Aorta (tissue), 5 donors: Measurements from ENCODE around the gene TSLP. TPM values are rescaled to one million over a fixed set of nuclear protein-coding genes. Genes with fewer than 3 reads are reported as not detected.

Source experiments
- ATAC-seq: fragments of 200-7000 bp; cut with Tn5 transposase; one replicate; pipeline ENCODE4 v1.9.1; 2022; ENCODE audit warnings: moderate library complexity; ENCODE audit not compliant: low FRiP score
- DNase-seq, 2 donors: peaks; one replicate each; pipeline ENCODE4 v3.0.0-alpha.2; 2020
- H3K27ac ChIP-seq, 2 donors: one replicate each; pipeline ENCODE4 v1.5.1; 2013; ENCODE audit warnings: low read length in 2 of 2, mild to moderate bottlenecking in 2 of 2, moderate library complexity in 2 of 2, control low read depth in 1 of 2, inconsistent platforms in 1 of 2, low read depth in 1 of 2
- H3K27me3 ChIP-seq, 2 donors: one replicate each; pipeline ENCODE4 v1.6.1; 2013; ENCODE audit warnings: control low read depth in 1 of 2, low read length in 1 of 2, mild to moderate bottlenecking in 1 of 2, moderate library complexity in 1 of 2; ENCODE audit not compliant: insufficient read depth in 2 of 2, control insufficient read depth in 1 of 2
- H3K36me3 ChIP-seq, 2 donors: one replicate each; pipeline ENCODE4 v1.6.1; 2013; ENCODE audit warnings: control low read depth in 1 of 2, low read length in 1 of 2, mild to moderate bottlenecking in 1 of 2; ENCODE audit not compliant: insufficient read depth in 2 of 2, control insufficient read depth in 1 of 2
- H3K4me1 ChIP-seq, 2 donors: one replicate each; pipeline ENCODE4 v1.6.1; 2013; ENCODE audit warnings: low read length in 2 of 2, control low read depth in 1 of 2, mild to moderate bottlenecking in 1 of 2, moderate library complexity in 1 of 2; ENCODE audit not compliant: insufficient read depth in 2 of 2, control insufficient read depth in 1 of 2
- H3K4me3 ChIP-seq, 2 donors: one replicate each; pipeline ENCODE4 v1.5.1; 2013; ENCODE audit warnings: low read length in 2 of 2, control low read depth in 1 of 2, mild to moderate bottlenecking in 1 of 2
- H3K9me3 ChIP-seq: one replicate; pipeline ENCODE4 v1.6.1; 2013; ENCODE audit warnings: mild to moderate bottlenecking, low read length; ENCODE audit not compliant: control insufficient read depth
- WGBS, 2 donors: extraction: QIAGEN DNeasy Blood & Tissue Kit; methylation state at CpG; one replicate each; pipeline ENCODE4 v1.1.7; 2013; 5-methylcytosine and 5-hydroxymethylcytosine counted together
- intact Hi-C, 2 donors: fragments of 100-400 bp; cut with DNase I; formaldehyde crosslinking; loops; one replicate each; pipeline versions ENCODE4 v1.14.2 to v1.15.0; 2022
- polyA plus RNA-seq, 2 donors: library from polyadenylated mRNA; stranded (reverse); fragments of 200-250 nt; gene quantifications; one replicate each; pipeline ENCODE4 v1.2.3, GENCODE V29; 2013
- total RNA-seq, 2 donors: library from RNA; stranded (reverse); fragmentation: NEBNext Ultra II Directional; extraction: Animal tissue kit (Norgen Biotek cat#: 25700); gene quantifications; one replicate each; pipeline ENCODE4 v1.2.1, GENCODE V29; 2021
- donor health status: healthy with polysubstance abuse.
- donor health status: Bipolar disorder and iron deficiency.
- donor health status: DM: no; HTN: no; CAD: no.
- donor health status: DM: no; HTN: no; CAD: no.
- donor health status: DM: yes; HTN: yes; CAD: no.

TSLP gene
- total and polyA plus RNA-seq, 4 donors, result 1.5 to 2.5 (median 2.2) TPM

DNA sequence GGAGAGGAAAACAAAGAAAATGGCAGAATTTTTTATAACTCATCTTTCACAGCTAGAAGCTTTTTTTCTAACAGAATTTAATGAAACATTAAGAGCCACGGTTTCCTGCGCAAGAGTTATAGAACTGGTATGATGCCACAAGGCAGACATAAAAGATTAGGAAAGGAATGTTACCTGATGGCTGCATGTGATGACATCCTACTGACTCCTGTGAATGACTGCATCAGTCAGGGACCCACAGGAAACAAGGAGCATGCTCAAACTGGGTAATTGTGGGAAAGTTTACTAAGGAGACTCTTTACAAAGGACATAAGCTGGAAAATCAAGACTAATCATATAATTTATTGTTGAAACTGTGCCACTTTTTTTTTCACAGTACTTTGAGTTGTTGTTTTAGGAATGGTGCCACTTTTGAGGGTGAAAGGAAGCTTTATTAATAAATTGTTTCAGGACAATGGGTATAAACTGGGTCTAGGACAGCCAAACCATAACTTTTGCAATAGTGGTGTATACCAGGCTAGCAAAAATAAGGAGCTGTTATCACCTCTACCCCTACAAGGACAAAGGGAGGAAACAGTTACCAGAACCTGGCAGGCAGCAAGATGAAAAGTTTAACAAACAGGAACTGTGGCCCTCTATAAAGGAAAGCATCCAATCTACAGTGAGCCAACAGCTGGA is 5.1 kb upstream of the TSLP start:
- WGBS, 2 donors, result 79 to 88% methylated on average over 2 of the region's 2 CpGs
- H3K4me1 ChIP-seq, result no peaks in the 10 kb centered on the region
- no peak overlapping the region for H3K4me3 ChIP-seq
- no peaks in the 10 kb centered on the region for H3K36me3 ChIP-seq
- intact Hi-C loops, result loop anchor here in 1 of 2 donors (10.0 kb wide), 1 partner anchor 312 kb away; no protein-coding TSS in a partner anchor
- H3K27ac ChIP-seq, result no peak overlapping the region
- DNase-seq (no peak), ATAC-seq (peak; percentile 45)
- no peaks in the 10 kb centered on the region for H3K9me3 ChIP-seq
- H3K27me3 ChIP-seq, result no peaks in the 10 kb centered on the region

DNA sequence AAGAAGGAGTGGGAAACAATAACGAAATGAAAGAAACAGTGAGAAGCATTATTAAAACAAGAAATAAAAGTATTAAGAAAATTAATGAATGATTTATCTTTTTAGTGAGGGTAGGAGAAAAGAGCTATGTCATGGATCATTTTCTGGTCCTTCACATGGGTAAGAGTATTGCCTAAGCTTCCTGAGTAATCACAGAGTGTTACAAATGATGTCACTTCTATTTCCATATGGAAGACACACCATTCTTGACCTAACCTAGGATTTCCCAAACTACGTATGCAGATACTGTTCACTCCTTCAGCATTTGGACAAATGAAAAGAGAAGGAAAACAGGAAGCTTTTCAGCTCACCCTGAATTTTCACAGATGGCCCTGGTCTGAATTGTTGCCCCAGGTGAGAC is 3.3 kb upstream of the TSLP start:
- H3K4me3 ChIP-seq, result no peak overlapping the region
- no peaks in the 10 kb centered on the region for H3K27me3 ChIP-seq
- no peaks in the 10 kb centered on the region for H3K9me3 ChIP-seq
- no peak for ATAC-seq
- WGBS, 2 donors, result 79 to 82% methylated on average over 2 of the region's 2 CpGs
- no peaks in the 10 kb centered on the region for H3K4me1 ChIP-seq
- intact Hi-C loops, result loop anchor here in 1 of 2 donors (10.0 kb wide), 1 partner anchor 313 kb away; no protein-coding TSS in a partner anchor
- H3K27ac ChIP-seq, result no peak overlapping the region
- H3K36me3 ChIP-seq, result no peaks in the 10 kb centered on the region
- DNase-seq, result no peak

DNA sequence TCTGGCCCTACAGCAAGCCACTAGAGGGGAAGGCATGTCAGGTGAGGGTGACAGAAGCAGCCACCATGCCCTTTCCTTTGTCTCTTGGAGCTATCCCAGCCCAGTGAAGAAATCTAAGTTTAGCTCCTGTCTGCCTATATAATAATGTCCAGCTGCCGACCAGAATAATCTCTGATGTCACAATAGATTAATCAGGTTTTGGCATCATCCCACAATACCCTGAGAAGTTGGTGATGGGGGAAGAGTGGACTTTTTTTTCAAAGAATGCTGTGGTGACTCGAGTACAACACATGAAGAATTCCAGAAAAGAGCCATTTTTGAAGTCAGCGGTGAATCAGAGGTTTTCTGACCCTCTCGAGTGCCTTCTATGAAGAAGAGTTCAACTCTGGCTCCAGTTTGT is 1.7 kb upstream of the TSLP start:
- H3K27me3 ChIP-seq, result no peaks in the 10 kb centered on the region
- H3K9me3 ChIP-seq, result no peaks in the 10 kb centered on the region
- peaks cover 0 to 3% of the 10 kb centered on the region in 2 donors for H3K4me1 ChIP-seq
- intact Hi-C loops, result loop anchor here (5.0 to 10.0 kb wide), 2 partner anchors 188 to 315 kb away; no protein-coding TSS in a partner anchor
- H3K36me3 ChIP-seq, result no peaks in the 10 kb centered on the region
- ATAC-seq (no peak), DNase-seq (no peak)
- no peak overlapping the region for H3K27ac ChIP-seq
- H3K4me3 ChIP-seq, result no peak overlapping the region
- 20 to 22% methylated on average over 4 of the region's 4 CpGs for WGBS, 2 donors

DNA sequence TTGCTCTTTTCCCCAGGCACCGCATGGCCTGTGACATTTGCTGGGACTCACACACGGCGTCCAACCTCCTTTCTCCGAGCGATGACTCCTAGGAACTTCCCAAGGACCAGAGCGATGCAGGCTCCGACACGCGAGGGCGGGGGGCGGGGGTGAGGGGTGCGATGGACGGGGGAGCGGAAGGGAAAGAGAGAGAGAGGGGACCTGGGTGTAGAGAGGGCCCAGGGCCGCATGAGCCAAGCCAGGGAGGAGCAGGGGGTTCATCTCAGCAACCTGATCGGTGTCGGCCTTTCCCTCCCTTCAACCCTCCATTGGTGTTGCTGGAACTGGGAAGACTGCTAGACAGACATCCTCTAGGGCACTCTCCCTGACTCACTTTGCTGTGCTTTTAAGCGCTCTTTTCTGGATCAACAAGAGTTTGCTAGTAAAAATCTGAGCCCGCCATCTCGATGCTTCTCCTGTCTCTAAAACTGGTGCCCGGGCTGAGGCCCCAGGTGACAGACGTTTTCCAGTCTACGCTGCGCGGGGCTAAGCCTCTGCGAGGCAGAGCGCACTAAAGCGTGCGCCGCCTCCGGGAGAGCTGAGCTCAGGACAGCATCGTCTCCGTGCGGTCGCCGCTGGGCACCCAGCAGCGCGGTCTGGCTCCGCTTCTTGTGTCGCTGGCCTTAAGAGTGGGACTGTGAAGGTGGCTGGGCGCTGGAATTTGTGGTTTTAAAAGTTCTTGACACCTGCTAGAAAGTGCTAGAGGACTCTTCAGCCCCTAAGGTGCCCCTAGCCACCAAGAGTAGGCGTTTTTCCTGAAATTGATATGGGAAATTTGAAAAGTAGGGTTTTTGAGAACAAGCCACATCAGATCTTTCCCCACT is 1.0 kb upstream of the TSLP start:
- Histone ChIP-seq H3K27me3 (no peaks in the 10 kb centered on the region), H3K9me3 (no peaks in the 10 kb centered on the region), H3K36me3 (no peaks in the 10 kb centered on the region), H3K27ac (no peak overlapping the region), H3K4me1 (peaks cover 0 to 5% of the 10 kb centered on the region in 2 donors), H3K4me3 (peak overlapping the region; percentile 8 to 13)
- intact Hi-C loops, result loop anchor here in 1 of 2 donors (5.0 kb wide), 1 partner anchor 188 kb away; no protein-coding TSS in a partner anchor
- 2 to 4% methylated on average over 42 of the region's 42 CpGs for WGBS, 2 donors
- ATAC-seq (peak; percentile 68), DNase-seq (peak; percentile 57 to 78)

DNA sequence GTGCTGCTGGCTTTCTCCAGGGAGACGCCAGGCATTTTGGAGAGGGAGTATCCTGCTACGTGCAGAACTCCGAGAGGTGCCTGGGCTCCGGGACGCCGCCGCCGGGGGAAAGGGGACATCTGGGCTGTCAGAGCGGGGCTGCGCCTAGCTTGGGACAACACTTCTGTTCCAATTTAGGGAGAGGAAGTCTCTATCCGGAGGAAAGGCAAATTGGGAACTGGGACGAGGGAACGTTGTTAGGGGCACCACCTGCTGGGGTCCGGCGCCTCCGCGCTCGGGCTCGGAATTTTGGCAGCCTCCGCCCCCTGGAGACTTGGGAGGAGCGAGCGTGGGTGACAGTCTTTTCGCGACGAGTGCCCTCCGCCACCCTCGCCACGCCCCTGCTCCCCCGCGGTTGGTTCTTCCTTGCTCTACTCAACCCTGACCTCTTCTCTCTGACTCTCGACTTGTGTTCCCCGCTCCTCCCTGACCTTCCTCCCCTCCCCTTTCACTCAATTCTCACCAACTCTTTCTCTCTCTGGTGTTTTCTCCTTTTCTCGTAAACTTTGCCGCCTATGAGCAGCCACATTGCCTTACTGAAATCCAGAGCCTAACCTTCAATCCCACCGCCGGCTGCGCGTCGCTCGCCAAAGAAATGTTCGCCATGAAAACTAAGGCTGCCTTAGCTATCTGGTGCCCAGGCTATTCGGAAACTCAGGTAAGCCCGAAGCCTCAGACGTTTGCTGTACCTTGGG is 1.6 kb downstream of the TSLP start:
- no peaks in the 10 kb centered on the region for H3K36me3 ChIP-seq
- peak; percentile 68 for ATAC-seq
- H3K27ac ChIP-seq, result no peak overlapping the region
- whole genome bisulfite sequencing, 2 donors, result 1% methylated on average over 36 to 44 of the region's 44 CpGs
- H3K9me3 ChIP-seq, result no peaks in the 10 kb centered on the region
- DNase-seq, result peak; percentile 71 to 90
- H3K4me1 ChIP-seq, result peaks cover 0 to 5% of the 10 kb centered on the region in 2 donors
- no peaks in the 10 kb centered on the region for H3K27me3 ChIP-seq
- peak overlapping the region; percentile 71 to 87 for H3K4me3 ChIP-seq
- intact Hi-C loops, result loop anchor here in 1 of 2 donors (5.0 kb wide), 1 partner anchor 191 kb away; no protein-coding TSS in a partner anchor

DNA sequence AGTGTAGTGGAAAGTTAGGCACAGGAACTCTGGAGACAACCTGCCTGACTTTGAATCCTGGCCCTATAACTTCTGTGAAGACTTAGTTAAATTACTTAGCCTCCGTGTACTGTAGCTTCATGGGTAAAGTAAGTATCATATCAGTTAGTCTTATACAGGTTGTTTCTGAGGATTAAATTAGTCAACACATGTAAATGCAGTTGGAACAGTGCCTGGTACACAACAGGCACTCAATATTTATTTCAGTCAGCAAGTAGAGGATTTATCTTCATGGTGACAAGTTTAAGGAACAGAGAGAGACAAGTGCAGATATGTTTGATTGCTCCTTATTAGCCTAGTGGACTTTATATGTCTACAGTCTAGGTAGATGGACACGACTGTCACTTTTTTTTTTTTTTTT is 2.7 kb downstream of the TSLP start:
- H3K27ac ChIP-seq, result no peak overlapping the region
- H3K9me3 ChIP-seq, result no peaks in the 10 kb centered on the region
- H3K4me1 ChIP-seq, result peaks cover 0 to 5% of the 10 kb centered on the region in 2 donors
- intact Hi-C loops, result loop anchor here in 1 of 2 donors (5.0 kb wide), 1 partner anchor 192 kb away; no protein-coding TSS in a partner anchor
- 65 to 74% methylated on average over 2 of the region's 2 CpGs for WGBS, 2 donors
- peak overlapping the region in 1 of 2 donors; percentile 87 for H3K4me3 ChIP-seq
- no peaks in the 10 kb centered on the region for H3K36me3 ChIP-seq
- ATAC-seq, result no peak
- DNase-seq, result no peak
- no peaks in the 10 kb centered on the region for H3K27me3 ChIP-seq

DNA sequence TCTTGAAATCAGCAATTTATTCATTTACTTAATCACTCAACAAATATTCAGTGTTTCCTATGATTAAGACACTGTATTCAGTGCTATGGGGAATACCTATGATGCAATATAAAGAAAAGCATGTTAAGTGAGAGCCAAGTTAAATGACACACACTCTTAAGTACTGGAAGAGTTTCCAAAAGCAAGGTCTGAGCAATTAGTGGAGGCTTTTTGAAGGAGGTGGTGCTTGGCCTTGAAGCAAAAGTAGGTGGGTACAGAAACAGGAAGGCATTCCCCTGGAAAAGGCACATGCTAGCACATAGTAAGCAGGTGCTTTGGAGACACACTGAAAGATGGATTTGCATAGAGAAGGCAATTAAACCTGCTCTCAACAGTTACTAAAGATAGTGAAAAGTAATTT is 4.0 kb downstream of the TSLP start:
- H3K4me3 ChIP-seq, result no peak overlapping the region
- peaks cover 0 to 5% of the 10 kb centered on the region in 2 donors for H3K4me1 ChIP-seq
- no peak overlapping the region for H3K27ac ChIP-seq
- intact Hi-C loops, result no loop called here
- ATAC-seq, result no peak
- H3K27me3 ChIP-seq, result no peaks in the 10 kb centered on the region
- no peaks in the 10 kb centered on the region for H3K9me3 ChIP-seq
- no peak for DNase-seq
- H3K36me3 ChIP-seq, result no peaks in the 10 kb centered on the region

DNA sequence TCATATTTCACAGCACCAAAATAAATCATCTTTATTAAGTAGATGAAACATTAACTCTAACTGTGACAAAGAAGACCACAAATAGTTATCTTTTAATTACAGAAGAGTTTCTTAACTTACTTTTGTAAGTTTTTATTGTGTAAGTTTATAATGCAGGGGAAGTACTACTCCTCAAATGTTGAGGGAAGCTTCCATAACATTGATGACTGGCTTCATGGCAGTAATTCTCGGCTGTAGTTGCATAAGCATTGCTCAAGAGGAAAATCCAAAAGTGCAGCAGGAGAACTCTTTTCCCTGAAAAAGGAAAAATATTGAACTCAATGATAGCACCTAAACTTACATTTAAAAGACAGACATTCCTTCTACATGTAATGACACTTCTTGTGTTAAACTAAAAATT is 4.6 kb downstream of the TSLP start:
- WGBS, 2 donors, result 72 to 73% methylated on average over 1 of the region's 1 CpG
- H3K27ac ChIP-seq, result no peak overlapping the region
- H3K36me3 ChIP-seq, result no peaks in the 10 kb centered on the region
- DNase-seq, result no peak
- no peaks in the 10 kb centered on the region for H3K9me3 ChIP-seq
- ATAC-seq, result no peak
- peaks cover 0 to 5% of the 10 kb centered on the region in 2 donors for H3K4me1 ChIP-seq
- intact Hi-C loops, result no loop called here
- no peaks in the 10 kb centered on the region for H3K27me3 ChIP-seq
- H3K4me3 ChIP-seq, result no peak overlapping the region
